Nephron progenitor cell (in vitro differentiated cells): Measurements from ENCODE around the gene VPS39.
A peak's percentile ranks its signal among the peaks of the same experiment; 100 is the strongest.

Experiments
- DNase-seq: peaks from one replicate; pipeline ENCODE4 v3.0.0; 2021
- H3K27ac Mint-ChIP-seq: 2 replicates; pipeline ENCODE4 v1.8.0; 2021; ENCODE audit warnings: mild to moderate bottlenecking, moderate library complexity, mixed read lengths
- H3K27me3 Mint-ChIP-seq: 2 replicates; pipeline ENCODE4 v1.8.0; 2021; ENCODE audit warnings: mild to moderate bottlenecking, low read depth, mixed read lengths; ENCODE audit not compliant: poor library complexity
- H3K36me3 Mint-ChIP-seq: 2 replicates; pipeline ENCODE4 v1.8.0; 2021; ENCODE audit warnings: low read depth, mixed read lengths
- H3K4me1 Mint-ChIP-seq: 2 replicates; pipeline ENCODE4 v1.8.0; 2021; ENCODE audit warnings: mixed read lengths
- H3K4me3 Mint-ChIP-seq: 2 replicates; pipeline ENCODE4 v1.8.0; 2021; ENCODE audit warnings: mild to moderate bottlenecking, moderate library complexity, mixed read lengths
- H3K9me3 Mint-ChIP-seq: 2 replicates; pipeline ENCODE4 v1.8.0; 2021; ENCODE audit warnings: mild to moderate bottlenecking, moderate library complexity, mixed read lengths
- TF ChIP-seq, protein P1 (sequence below): fragments of 200-600 bp; sonication (generic); IDR thresholded peaks from 2 replicates; pipeline ENCODE4 v1.5.0; 2021; ENCODE audit warnings: antibody characterized with exemption

The VPS39 gene

DNA sequence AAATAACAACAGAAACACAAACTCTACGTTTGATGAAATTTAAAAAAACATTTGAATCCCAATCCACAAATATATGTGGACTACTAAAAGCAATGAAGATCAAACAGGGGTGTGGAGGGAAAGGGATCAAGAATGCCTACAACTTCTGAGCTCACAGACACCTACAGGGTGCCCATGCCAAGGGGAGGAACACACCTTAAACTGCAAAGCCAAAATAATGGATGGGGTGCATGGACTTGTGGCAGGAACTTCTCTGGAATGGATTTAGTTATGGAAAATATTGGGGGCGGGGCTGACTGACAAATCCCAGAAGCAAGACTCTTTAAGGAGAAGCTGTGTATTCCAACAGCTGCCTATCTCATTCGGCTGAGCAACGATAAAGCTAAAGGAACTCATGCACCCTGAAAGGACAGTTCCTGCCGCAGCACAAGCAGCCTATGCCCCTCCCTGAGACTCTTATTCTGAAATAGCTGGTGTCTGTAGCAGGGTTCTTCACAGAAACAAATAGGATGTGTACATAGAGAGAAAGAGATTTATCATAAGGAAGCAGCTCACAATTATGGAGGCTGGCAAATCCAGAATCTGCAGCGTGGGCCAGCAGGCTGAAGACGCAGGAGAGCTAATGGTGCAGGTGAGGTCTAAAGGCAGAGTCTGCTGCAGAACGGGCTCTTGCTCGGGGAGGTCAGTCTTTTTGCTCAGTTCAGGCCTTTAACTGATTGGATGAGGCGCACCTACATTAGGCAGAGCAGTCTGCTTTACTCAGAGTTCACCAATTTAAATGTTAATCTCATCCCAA, 89.3 kb downstream of the VPS39 start:
- Mint-ChIP-seq H3K36me3 (no peaks in the 10 kb centered on the region), H3K9me3 (peaks cover 16% of the 10 kb centered on the region), H3K4me3 (peak overlapping the region; percentile 3), H3K27ac (no peak overlapping the region), H3K27me3 (peaks cover 18% of the 10 kb centered on the region), H3K4me1 (peaks cover 12% of the 10 kb centered on the region)
- TF ChIP-seq, protein P1, sequence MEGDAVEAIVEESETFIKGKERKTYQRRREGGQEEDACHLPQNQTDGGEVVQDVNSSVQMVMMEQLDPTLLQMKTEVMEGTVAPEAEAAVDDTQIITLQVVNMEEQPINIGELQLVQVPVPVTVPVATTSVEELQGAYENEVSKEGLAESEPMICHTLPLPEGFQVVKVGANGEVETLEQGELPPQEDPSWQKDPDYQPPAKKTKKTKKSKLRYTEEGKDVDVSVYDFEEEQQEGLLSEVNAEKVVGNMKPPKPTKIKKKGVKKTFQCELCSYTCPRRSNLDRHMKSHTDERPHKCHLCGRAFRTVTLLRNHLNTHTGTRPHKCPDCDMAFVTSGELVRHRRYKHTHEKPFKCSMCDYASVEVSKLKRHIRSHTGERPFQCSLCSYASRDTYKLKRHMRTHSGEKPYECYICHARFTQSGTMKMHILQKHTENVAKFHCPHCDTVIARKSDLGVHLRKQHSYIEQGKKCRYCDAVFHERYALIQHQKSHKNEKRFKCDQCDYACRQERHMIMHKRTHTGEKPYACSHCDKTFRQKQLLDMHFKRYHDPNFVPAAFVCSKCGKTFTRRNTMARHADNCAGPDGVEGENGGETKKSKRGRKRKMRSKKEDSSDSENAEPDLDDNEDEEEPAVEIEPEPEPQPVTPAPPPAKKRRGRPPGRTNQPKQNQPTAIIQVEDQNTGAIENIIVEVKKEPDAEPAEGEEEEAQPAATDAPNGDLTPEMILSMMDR = no peak
- no peak for DNase-seq

DNA sequence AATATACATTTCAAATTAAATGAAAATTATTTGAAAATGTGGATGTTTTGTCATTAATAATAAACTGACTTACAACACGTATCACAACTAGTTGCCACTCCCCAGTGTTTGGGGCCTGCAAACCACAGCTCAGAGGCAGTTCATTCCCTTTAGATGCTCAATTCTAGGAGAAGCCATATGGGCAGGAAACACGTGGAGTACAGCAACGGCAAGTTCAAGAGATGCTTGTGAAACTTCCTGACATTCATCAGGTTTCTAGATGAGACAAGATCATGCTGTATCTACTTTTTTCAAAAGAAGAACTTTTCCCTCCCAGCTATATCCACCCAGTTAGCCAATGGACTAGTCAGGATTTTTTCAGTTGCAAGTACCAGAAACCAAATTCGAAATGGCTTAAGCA, 96.2 kb downstream of the VPS39 start:
- no peak overlapping the region for H3K4me3 Mint-ChIP-seq
- no peak for DNase-seq
- TF ChIP-seq, protein P1 = no peak
- no peaks in the 10 kb centered on the region for H3K4me1 Mint-ChIP-seq
- no peak overlapping the region for H3K27ac Mint-ChIP-seq
- peaks cover 30% of the 10 kb centered on the region for H3K9me3 Mint-ChIP-seq
- H3K27me3 Mint-ChIP-seq = peaks cover 8% of the 10 kb centered on the region
- no peaks in the 10 kb centered on the region for H3K36me3 Mint-ChIP-seq

DNA sequence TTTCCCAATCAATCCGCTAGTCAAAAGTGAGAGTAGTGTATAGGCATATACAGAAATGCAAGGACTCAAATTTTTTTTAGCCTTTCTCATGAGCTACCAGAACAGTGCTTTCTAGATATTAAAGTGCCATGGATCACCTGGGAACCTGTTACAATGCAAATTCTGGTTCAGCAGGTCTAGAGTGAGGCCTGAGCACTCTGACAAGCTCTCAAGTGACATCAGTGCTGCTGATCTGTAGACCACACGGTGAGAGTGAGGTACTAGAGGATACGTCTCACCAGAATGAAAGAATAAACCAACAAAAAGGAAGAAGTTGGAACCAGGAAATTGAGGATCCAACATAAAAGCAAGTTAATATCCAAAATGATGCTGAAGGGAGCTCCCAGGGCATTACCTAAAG, 97.7 kb downstream of the VPS39 start:
- Mint-ChIP-seq H3K9me3 (peaks cover 19% of the 10 kb centered on the region), H3K27ac (no peak overlapping the region), H3K27me3 (peaks cover 8% of the 10 kb centered on the region), H3K4me3 (no peak overlapping the region), H3K4me1 (no peaks in the 10 kb centered on the region), H3K36me3 (no peaks in the 10 kb centered on the region)
- no peak for DNase-seq
- TF ChIP-seq, protein P1 = no peak

DNA sequence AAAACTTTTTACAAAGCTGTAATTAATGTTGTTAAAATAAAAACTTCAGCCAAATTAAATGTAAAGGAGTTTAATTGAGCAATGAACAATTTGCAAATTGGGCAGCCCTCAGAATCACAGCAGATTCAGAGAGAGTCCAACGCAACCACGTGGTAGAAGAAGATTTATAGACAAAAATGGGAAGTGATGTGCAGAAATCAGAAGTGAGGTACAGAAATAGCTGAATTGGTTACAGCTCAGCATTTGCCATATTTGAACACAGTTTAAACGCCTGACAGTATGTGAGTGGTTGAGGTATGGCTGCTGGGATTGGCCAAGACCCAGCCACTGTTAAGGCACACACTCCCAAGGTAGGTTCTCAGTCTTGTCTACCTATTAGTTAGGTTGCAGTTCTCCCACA, 99.3 kb downstream of the VPS39 start:
- Mint-ChIP-seq H3K9me3 (peaks cover 19% of the 10 kb centered on the region), H3K4me1 (no peaks in the 10 kb centered on the region), H3K4me3 (no peak overlapping the region), H3K27me3 (peaks cover 8% of the 10 kb centered on the region), H3K36me3 (no peaks in the 10 kb centered on the region), H3K27ac (no peak overlapping the region)
- TF ChIP-seq, protein P1 = no peak
- DNase-seq = no peak
